CD4-positive, alpha-beta T cell (primary cell): ENCODE results near the gene TP53I11. TPM values are rescaled to one million over a fixed set of nuclear protein-coding genes. Genes with fewer than 3 reads are reported as not detected.
A peak's percentile ranks its signal among the peaks of the same experiment; 100 is the strongest.

Experiments
- ATAC-seq: fragments of 200-7000 bp; cut with Tn5 transposase; one replicate; pipeline ENCODE4 v1.10.0; 2022; ENCODE audit warnings: mild to moderate bottlenecking; ENCODE audit not compliant: poor library complexity
- CTCF ChIA-PET: fragments of 350-600 bp; sonication (Branson Sonifier 250); formaldehyde crosslinking; loops from one replicate; lab custom pipeline; 2021; ENCODE audit warnings: antibody characterized with exemption, inconsistent platforms; lab: Charles Lee
- POLR2A ChIA-PET: fragments of 350-600 bp; sonication (Branson Sonifier 250); formaldehyde crosslinking; loops from one replicate; lab custom pipeline; 2021; ENCODE audit warnings: antibody characterized with exemption, inconsistent platforms; lab: Charles Lee
- DNase-seq, 14 experiments: peaks; one replicate each; pipeline ENCODE4 v3.0.0-alpha.2; 2013 to 2020; ENCODE audit warnings: mixed read lengths in 2 of 14
- H3K27ac ChIP-seq, 2 donors: one replicate each; pipeline versions ENCODE4 v1.5.1 to v1.7.0; 2013; ENCODE audit warnings: low read length in 2 of 2, low read depth in 1 of 2, mild to moderate bottlenecking in 1 of 2
- H3K27me3 ChIP-seq, 2 experiments: 1 replicate in 1 of 2; 2 replicates in 1 of 2; pipeline versions ENCODE4 v1.6.1 to v1.7.0; 2013; ENCODE audit warnings: low read length in 2 of 2, control low read depth in 1 of 2, mild to moderate bottlenecking in 1 of 2, moderate library complexity in 1 of 2; ENCODE audit not compliant: insufficient read depth in 2 of 2, control insufficient read depth in 1 of 2
- H3K36me3 ChIP-seq: one replicate; pipeline ENCODE4 v1.6.1; 2013; ENCODE audit warnings: low read length, control low read depth; ENCODE audit not compliant: insufficient read depth
- H3K4me1 ChIP-seq: one replicate; pipeline ENCODE4 v1.6.1; 2013; ENCODE audit warnings: low read length, control low read depth; ENCODE audit not compliant: insufficient read depth
- H3K4me3 ChIP-seq: one replicate; pipeline ENCODE4 v1.5.1; 2013; ENCODE audit warnings: mild to moderate bottlenecking, low read length, moderate library complexity
- H3K9me3 ChIP-seq, 2 experiments: 1 replicate in 1 of 2; 2 replicates in 1 of 2; pipeline versions ENCODE4 v1.6.1 to v1.7.0; 2013; ENCODE audit warnings: low read length in 2 of 2, mild to moderate bottlenecking in 2 of 2, control low read depth in 1 of 2, moderate library complexity in 1 of 2; ENCODE audit not compliant: control insufficient read depth in 1 of 2, insufficient read depth in 1 of 2
- H3K27ac Mint-ChIP-seq: one replicate; pipeline ENCODE4 v1.8.0; 2020; ENCODE audit warnings: mixed read lengths
- H3K27me3 Mint-ChIP-seq: one replicate; pipeline ENCODE4 v1.8.0; 2021; ENCODE audit warnings: mixed read lengths
- H3K36me3 Mint-ChIP-seq: one replicate; pipeline ENCODE4 v1.8.0; 2021; ENCODE audit warnings: low read depth, mixed read lengths
- H3K4me1 Mint-ChIP-seq: one replicate; pipeline ENCODE4 v1.8.0; 2021; ENCODE audit warnings: low read depth, mixed read lengths
- H3K4me3 Mint-ChIP-seq: one replicate; pipeline ENCODE4 v1.8.0; 2020; ENCODE audit warnings: mild to moderate bottlenecking, mixed read lengths
- H3K9me3 Mint-ChIP-seq: one replicate; pipeline ENCODE4 v1.8.0; 2020; ENCODE audit warnings: mixed read lengths
- intact Hi-C, 2 experiments: fragments of 100-400 bp; cut with DNase I in 1 of 2; cut with micrococcal nuclease in 1 of 2; formaldehyde crosslinking; loops; one replicate each; pipeline versions ENCODE4 v1.15.1 to v1.9.0; 2023 to 2025; cut with DNase I, micrococcal nuclease
- total RNA-seq, 174 experiments: library from RNA in 2 of 174; stranded (reverse) in 2 of 174; gene quantifications; one replicate each; pipeline ENCODE4 v1.2.3 and lab custom pipeline; 2021 to 2026
- TF ChIP-seq, protein P1 (sequence below): fragments of 200-600 bp; IDR thresholded peaks from one replicate; pipeline ENCODE4 v1.8.0; 2022; ENCODE audit warnings: antibody characterized with exemption, mild to moderate bottlenecking

Gene TP53I11
- total RNA-seq, 2 experiments from 2014 or later: 3.5 to 4.6 TPM

DNA sequence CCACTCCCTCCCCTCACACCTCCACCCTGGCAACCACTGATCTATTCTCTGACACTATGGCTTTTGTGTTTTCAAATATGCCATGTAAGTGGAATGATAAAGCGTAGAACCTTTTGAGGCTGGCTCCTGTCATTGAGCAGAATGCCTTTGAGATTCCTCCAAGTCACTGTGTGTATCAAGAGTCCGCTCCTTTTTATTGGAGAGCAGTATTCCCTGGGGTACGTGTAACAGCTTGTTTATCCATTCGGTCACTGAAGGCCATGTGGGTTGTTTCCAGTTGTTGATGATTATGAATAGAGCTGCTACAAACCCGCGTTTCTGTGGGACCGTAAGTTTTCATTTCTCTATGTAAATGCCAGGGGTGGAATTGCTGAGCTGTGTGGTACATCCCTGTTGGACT lies 10.3 kb downstream of the TP53I11 start:
- H3K9me3 ChIP-seq: no peaks in the 10 kb centered on the region
- no peak for ATAC-seq
- H3K27ac Mint-ChIP-seq: no peak overlapping the region
- no peak overlapping the region for H3K4me3 ChIP-seq
- ChIA-PET POLR2A (interaction anchor here (1.0 kb wide), 1 partner anchor 163 kb away, joined by 3 read pairs; no protein-coding TSS in a partner anchor), CTCF (interaction anchor here (1.3 to 1.7 kb wide), 2 partner anchors 162 to 165 kb away, joined by 4 to 5 read pairs; no protein-coding TSS in a partner anchor)
- TF ChIP-seq, protein P1, sequence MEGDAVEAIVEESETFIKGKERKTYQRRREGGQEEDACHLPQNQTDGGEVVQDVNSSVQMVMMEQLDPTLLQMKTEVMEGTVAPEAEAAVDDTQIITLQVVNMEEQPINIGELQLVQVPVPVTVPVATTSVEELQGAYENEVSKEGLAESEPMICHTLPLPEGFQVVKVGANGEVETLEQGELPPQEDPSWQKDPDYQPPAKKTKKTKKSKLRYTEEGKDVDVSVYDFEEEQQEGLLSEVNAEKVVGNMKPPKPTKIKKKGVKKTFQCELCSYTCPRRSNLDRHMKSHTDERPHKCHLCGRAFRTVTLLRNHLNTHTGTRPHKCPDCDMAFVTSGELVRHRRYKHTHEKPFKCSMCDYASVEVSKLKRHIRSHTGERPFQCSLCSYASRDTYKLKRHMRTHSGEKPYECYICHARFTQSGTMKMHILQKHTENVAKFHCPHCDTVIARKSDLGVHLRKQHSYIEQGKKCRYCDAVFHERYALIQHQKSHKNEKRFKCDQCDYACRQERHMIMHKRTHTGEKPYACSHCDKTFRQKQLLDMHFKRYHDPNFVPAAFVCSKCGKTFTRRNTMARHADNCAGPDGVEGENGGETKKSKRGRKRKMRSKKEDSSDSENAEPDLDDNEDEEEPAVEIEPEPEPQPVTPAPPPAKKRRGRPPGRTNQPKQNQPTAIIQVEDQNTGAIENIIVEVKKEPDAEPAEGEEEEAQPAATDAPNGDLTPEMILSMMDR: no peak
- peaks cover 8% of the 10 kb centered on the region for H3K4me1 Mint-ChIP-seq
- H3K4me3 Mint-ChIP-seq: no peak overlapping the region
- H3K27me3 ChIP-seq: no peaks in the 10 kb centered on the region
- DNase-seq: no peak
- no peaks in the 10 kb centered on the region for H3K27me3 Mint-ChIP-seq
- intact Hi-C loops: no loop called here
- H3K36me3 ChIP-seq: no peaks in the 10 kb centered on the region
- H3K9me3 Mint-ChIP-seq: no peaks in the 10 kb centered on the region
- H3K36me3 Mint-ChIP-seq: no peaks in the 10 kb centered on the region
- peaks cover 25% of the 10 kb centered on the region for H3K4me1 ChIP-seq
- no peak overlapping the region for H3K27ac ChIP-seq

DNA sequence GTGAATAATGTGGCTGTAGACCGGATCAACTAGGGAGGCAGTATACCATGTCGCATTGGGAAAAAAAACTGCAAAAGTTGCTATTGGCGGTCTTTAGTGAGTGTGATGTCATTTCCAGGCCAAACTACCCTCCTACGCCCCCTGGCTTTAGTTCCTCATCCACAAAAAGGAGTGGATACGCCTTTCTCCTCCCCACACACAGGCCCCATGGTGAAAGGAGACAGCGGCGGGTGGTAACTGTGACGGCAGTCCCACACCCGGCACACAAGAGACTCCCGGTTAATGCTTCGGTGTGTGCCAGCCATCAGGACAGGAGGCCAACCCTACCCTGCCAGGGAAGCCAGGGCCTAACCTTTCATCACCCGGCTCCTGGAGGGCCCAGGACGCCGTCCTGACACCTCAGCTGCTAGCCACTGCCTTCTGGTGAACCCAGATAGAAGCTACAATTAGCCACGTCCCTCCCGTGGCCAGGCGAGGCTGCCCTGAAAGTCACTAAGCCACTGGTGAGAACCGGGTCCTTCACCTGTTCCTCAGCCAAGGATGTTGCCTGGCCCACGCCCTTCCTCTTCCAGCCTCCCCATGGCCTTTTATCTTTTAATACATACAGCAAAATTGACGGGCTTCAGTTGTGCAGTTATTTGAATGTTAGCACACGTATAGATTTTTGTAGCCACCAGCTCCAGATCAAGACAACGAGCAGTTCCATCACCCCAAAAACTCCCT lies 10.8 kb downstream of the TP53I11 start:
- no peak for ATAC-seq
- Histone ChIP-seq H3K27me3 (no peaks in the 10 kb centered on the region), H3K36me3 (no peaks in the 10 kb centered on the region), H3K9me3 (no peaks in the 10 kb centered on the region), H3K27ac (no peak overlapping the region), H3K4me1 (peaks cover 25% of the 10 kb centered on the region), H3K4me3 (no peak overlapping the region)
- CTCF ChIA-PET: interaction anchor here (1.7 kb wide), 1 partner anchor 163 kb away, joined by 4 read pairs; no protein-coding TSS in a partner anchor
- Mint-ChIP-seq H3K9me3 (no peaks in the 10 kb centered on the region), H3K4me1 (peaks cover 8% of the 10 kb centered on the region), H3K27ac (no peak overlapping the region), H3K27me3 (no peaks in the 10 kb centered on the region), H3K36me3 (no peaks in the 10 kb centered on the region), H3K4me3 (no peak overlapping the region)
- POLR2A ChIA-PET: no interaction called here
- TF ChIP-seq, protein P1: no peak
- intact Hi-C loops: loop anchor here (5.0 kb wide), 2 partner anchors 352 to 392 kb away; no protein-coding TSS in a partner anchor
- DNase-seq: peak in 2 of 14 experiments; percentile 20 to 22

DNA sequence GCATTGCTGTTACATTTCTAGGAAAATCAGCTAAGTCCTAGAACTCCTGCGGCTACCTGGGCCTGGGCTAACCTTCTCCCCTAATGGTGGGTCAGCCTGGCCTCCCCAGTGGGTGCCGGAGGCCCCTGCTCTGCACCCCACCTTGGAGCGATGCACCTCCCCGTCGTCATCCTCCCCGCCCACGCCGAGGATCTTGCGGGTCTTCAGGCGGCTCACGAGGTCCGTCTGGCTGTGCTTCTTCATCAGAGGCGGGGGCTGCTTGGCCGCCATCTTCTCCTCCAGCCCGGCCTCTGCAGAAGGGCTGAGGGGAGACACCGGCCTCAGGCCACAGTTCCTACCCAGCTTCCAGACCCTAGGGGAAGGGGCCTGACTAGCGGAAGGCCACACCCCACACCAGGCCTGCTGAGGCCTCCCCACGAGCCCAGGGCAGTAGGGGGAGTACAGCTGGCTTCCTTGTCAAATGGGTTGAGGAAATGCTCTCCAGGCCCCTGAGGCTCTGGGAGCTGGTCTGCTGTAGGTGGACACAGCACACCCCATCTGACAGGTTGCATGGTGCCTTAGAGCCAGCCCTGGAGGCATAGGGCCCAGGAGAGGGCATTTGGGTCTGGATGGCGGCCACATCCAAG lies 12.5 kb downstream of the TP53I11 start:
- Histone ChIP-seq H3K36me3 (no peaks in the 10 kb centered on the region), H3K27me3 (no peaks in the 10 kb centered on the region), H3K27ac (no peak overlapping the region), H3K9me3 (no peaks in the 10 kb centered on the region), H3K4me1 (peaks cover 14% of the 10 kb centered on the region), H3K4me3 (no peak overlapping the region)
- no peak for ATAC-seq
- ChIA-PET CTCF (interaction anchor here (5.6 kb wide), 1 partner anchor 165 kb away, joined by 103 read pairs; no protein-coding TSS in a partner anchor), POLR2A (interaction anchor here (0.7 kb wide), 1 partner anchor 165 kb away, joined by 3 read pairs; no protein-coding TSS in a partner anchor)
- H3K4me3 Mint-ChIP-seq: no peak overlapping the region
- intact Hi-C loops: loop anchor here (5.0 kb wide), 2 partner anchors 354 to 394 kb away; no protein-coding TSS in a partner anchor
- DNase-seq: no peak
- H3K9me3 Mint-ChIP-seq: no peaks in the 10 kb centered on the region
- H3K4me1 Mint-ChIP-seq: peaks cover 2% of the 10 kb centered on the region
- H3K36me3 Mint-ChIP-seq: no peaks in the 10 kb centered on the region
- TF ChIP-seq, protein P1: no peak
- H3K27me3 Mint-ChIP-seq: no peaks in the 10 kb centered on the region
- H3K27ac Mint-ChIP-seq: no peak overlapping the region
